ENCODE data around the gene CD40. TPM values are rescaled to one million over a fixed set of nuclear protein-coding genes. Genes with fewer than 3 reads are reported as not detected.
A peak's percentile ranks its signal among the peaks of the same experiment; 100 is the strongest.

The CD40 gene
- total RNA-seq, 1 experiment from 2014 or later = 7.8 TPM

DNA sequence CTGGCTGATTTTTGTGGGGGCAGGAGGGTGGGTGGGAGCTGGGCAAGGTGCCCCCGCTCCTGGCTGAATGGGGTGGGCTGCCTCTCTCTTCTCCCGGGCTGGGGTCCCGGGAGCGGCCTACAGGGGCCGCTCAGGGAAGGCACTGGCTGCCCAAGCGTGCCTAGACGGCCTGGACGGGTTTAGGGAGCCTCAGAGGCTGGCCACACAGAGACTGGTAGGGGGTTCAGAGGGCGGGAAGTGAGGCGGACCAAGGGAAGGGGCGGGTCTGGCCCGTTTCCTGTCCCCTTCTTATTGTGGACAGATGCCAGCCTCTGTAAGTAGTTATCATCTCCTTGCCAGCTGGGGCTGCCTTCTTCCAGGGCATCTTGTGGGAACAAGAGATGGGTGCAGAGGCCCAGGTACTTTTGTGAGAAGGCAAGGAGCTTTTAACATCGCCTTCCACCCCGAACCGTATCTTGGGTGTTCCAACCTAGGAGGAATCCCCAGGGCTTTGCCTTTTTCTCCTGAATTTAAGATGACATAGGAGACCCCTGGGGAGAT, 437 bp downstream of the CD40 start:
- no peak overlapping the region for H3K23ac ChIP-seq (ENCODE audit: insufficient read length, low read depth, low read length)
- H4K91ac ChIP-seq (ENCODE audit: insufficient read length, low read depth, low read length) = no peak overlapping the region
- H3K23me2 ChIP-seq (ENCODE audit: insufficient read length, low read depth, low read length, poor library complexity, severe bottlenecking) = peaks cover 5% of the 10 kb centered on the region
- no peak overlapping the region for H3K18ac ChIP-seq (ENCODE audit: insufficient read length, low read depth, low read length)
- Mint-ChIP-seq H3K27me3 (ENCODE audit: low read depth) (peaks cover 42% of the 10 kb centered on the region), H3K27ac (peak overlapping the region in 2 of 3 experiments; percentile 30 to 67; a peak in 1 of 7 replicates), H3K9me3 (no peaks in the 10 kb centered on the region; a peak in 1 of 5 replicates), H3K4me1 (peaks cover 6 to 11% of the 10 kb centered on the region in 2 experiments), H3K4me3 (peak overlapping the region; percentile 86 to 95), H3K36me3 (ENCODE audit: insufficient read depth in 1 of 3, low read depth in 3 of 3) (peaks cover 9 to 19% (median 17%) of the 10 kb centered on the region in 3 experiments; a peak in 5 of 7 replicates)
- DNase-seq = peak; percentile 71
- H2AK5ac ChIP-seq (ENCODE audit: insufficient read length, low read length) = no peak overlapping the region
- H2BK5ac ChIP-seq (ENCODE audit: insufficient read length, low read length) = no peak overlapping the region
- H2BK12ac ChIP-seq (ENCODE audit: insufficient read length, low read depth, low read length) = no peak overlapping the region
- H3K56ac ChIP-seq (ENCODE audit: insufficient read length, low read depth, low read length) = no peak overlapping the region
- no peak overlapping the region for H4K5ac ChIP-seq (ENCODE audit: insufficient read length, low read depth, low read length)
- H3K4ac ChIP-seq (ENCODE audit: low read depth, low read length) = no peak overlapping the region
- peak overlapping the region; percentile 81 for H3K4me2 ChIP-seq (ENCODE audit: insufficient read depth, insufficient read length, low read length)
- no CpG with 5 or more reads among the region's 15 CpGs for WGBS (ENCODE audit: extremely low coverage, insufficient read length, low lambda C conversion rate)
- no peak overlapping the region for H2BK20ac ChIP-seq (ENCODE audit: low read depth, low read length, poor library complexity, severe bottlenecking)
- H3K27ac ChIP-seq (ENCODE audit: insufficient read length, low read depth, low read length) = no peak overlapping the region
- peaks cover 7% of the 10 kb centered on the region; the same call in 1 of the 2 replicates for H3K27me3 ChIP-seq (ENCODE audit: insufficient read depth, low read length)
- H4K20me1 ChIP-seq (ENCODE audit: control insufficient read depth, insufficient read depth, insufficient read length) = no peaks in the 10 kb centered on the region
- no peaks in the 10 kb centered on the region for H3K9me3 ChIP-seq (ENCODE audit: control insufficient read depth, low read depth, low read length)
- no peaks in the 10 kb centered on the region for H3K4me1 ChIP-seq (ENCODE audit: insufficient read depth, low read length)
- no peak overlapping the region for H2AFZ ChIP-seq (ENCODE audit: low read length)
- no peaks in the 10 kb centered on the region for H3K79me2 ChIP-seq (ENCODE audit: insufficient read depth, low read length)
- H3K9ac ChIP-seq (ENCODE audit: extremely low read depth, insufficient read length, low read length) = peak overlapping the region; percentile 45
- no peak overlapping the region for H3T11ph ChIP-seq (ENCODE audit: low read length)
- H2BK120ac ChIP-seq (ENCODE audit: low read depth, low read length, poor library complexity, severe bottlenecking) = no peak overlapping the region
- no peaks in the 10 kb centered on the region for H3K79me1 ChIP-seq (ENCODE audit: insufficient read depth, low read depth, low read length, poor library complexity, severe bottlenecking)
- no peak overlapping the region for H2BK15ac ChIP-seq (ENCODE audit: low read depth, low read length)
- H4K8ac ChIP-seq (replicated peaks; ENCODE audit: insufficient read length, low read depth, low read length) = no peak overlapping the region
- H3K14ac ChIP-seq (ENCODE audit: insufficient read depth, low read length) = no peak overlapping the region
- TF ChIP-seq, protein P1, sequence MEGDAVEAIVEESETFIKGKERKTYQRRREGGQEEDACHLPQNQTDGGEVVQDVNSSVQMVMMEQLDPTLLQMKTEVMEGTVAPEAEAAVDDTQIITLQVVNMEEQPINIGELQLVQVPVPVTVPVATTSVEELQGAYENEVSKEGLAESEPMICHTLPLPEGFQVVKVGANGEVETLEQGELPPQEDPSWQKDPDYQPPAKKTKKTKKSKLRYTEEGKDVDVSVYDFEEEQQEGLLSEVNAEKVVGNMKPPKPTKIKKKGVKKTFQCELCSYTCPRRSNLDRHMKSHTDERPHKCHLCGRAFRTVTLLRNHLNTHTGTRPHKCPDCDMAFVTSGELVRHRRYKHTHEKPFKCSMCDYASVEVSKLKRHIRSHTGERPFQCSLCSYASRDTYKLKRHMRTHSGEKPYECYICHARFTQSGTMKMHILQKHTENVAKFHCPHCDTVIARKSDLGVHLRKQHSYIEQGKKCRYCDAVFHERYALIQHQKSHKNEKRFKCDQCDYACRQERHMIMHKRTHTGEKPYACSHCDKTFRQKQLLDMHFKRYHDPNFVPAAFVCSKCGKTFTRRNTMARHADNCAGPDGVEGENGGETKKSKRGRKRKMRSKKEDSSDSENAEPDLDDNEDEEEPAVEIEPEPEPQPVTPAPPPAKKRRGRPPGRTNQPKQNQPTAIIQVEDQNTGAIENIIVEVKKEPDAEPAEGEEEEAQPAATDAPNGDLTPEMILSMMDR (conservative IDR thresholded peaks at IDR 0.05) = peak; percentile 42
